NCI-H1092 treated with DMSO at 0.1 percent for 48 hours (cell line): Measurements from ENCODE around the gene TMEM79.

Experiments used
- DNase-seq: peaks from one replicate; lab custom pipeline; 2025; lab: John Stamatoyannopoulos, UW

The TMEM79 gene

DNA sequence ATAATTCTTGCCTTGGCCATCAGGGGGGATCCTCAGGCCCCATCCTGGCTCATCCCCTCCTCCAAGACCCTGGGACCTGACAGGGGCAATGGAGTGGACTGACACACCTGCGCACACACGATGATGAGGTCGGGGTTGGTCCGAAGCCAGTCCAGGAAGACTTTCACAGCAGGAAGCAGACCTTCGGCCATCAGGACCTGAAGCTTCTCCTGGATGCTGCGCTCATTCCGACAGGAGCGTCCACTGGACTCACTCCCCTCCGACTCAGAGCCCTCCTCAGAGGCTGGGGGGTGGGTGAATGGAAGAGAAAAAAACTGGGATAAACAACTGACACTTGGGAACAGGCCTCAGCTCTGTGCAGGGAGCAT, 20.9 kb upstream of the TMEM79 start:
- no peak for DNase-seq

DNA sequence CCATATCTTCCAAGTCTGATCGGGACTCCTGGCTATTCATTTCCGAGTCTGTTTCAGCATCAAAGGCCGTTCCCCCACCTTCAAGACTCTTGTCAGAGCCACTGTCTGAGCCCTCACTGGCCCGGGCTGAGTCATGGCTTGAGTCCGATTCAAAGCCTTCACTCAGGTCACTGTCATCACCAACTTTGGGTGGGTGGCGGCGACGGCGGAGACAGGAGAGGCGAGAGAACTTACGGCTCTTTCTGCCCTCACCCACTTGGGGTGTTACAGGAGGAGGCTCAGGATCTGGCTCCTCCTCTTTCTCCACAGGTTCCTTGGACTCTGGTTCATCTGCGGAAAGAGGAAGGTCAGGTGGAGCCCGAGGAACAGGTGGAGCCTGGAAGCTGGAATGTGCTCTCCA, 18.1 kb upstream of the TMEM79 start:
- no peak for DNase-seq

DNA sequence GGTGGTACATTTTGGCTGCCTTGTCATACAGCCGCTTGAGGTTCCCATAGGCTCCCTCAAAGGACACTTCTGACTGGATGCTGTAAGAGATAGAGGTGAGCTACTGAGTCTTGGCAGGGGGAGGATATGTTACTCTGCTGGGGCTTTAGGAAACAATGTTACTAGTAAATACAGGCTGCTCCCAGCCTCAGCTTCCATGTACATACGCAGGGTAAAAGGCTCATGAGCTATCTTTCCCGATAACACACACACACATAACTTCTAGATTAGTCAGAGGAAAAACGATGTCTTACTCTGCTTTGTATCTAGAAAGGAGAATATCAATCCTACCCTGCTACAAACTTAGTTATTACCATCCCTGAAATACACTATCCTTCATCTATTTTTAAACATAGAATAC, 15.8 kb upstream of the TMEM79 start:
- DNase-seq: no peak

DNA sequence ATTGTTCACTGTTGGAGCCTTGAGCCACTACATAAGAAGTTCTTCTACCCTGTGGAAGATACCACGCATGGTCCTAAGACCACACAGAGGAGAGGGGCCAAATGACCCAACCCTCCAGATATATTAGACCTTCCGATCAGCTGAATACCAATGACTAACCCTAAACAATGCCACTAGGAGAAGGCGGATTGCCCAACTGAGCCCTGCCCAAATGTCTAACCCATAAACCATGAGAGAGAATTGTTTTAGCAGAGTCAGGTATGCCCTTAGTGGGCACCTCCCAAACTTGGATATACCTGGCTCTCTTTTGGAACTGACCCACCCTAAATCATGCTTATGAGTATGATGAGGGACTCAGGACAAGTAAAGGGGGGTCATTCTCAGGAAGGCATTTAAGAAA, 13.8 kb upstream of the TMEM79 start:
- no peak for DNase-seq

DNA sequence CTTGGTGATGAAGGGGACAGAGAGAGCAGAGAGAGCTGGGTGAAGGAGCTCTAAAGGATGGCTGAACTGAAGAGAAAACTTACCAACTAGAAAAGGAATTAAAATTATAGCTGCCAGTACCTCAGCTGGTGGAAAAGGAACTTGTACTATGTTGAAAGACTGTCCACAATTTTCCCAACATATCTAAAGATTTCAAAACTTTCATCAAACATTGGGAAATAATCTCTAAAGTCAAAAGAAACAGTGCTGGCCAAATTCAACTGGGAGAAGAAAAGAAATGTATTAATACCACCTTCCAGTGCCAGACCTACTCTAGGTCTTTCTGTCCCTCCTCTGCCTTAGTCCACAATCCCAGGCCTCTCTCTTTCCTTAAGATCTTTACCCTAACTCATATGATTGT, 7.6 kb upstream of the TMEM79 start:
- DNase-seq: no peak

DNA sequence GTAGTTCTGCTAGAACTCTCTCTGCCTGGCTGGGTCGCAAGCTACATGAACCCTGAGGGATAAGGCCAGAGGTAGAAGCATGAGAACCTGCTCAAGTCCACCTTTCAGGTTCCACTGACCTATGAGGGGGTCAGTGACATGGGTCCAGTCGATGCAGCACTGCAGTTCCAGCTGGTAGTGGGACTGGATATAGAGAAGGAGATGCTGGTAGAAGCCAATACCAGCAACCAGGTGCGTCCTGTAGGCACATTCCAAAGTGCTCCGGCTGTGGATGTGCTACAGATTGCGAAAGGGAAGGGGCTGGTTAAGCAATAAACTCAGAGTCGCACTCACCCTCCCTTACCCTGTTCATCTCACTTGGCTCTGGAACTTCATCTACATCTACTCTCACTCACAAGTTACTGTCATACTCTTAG, 7.2 kb upstream of the TMEM79 start:
- no peak for DNase-seq

DNA sequence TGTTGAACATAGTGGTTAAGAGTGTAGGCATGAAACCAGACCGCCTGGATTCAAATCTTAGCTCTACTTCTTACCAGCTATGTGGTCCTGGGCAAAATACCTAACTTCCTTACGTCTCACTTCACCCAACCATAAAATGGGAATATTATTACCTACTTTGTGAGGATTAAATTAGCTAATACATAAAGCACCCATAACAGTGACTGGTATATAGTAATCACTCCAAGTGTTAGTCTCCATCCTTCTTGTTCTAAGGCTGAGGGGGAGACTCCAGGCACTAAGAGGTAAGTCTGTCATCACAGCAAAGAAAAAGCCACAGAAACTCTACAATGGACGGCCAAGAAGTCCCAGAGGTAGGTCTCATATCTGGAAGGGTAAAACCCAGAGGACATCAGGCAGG, 4.3 kb upstream of the TMEM79 start:
- DNase-seq: no peak

DNA sequence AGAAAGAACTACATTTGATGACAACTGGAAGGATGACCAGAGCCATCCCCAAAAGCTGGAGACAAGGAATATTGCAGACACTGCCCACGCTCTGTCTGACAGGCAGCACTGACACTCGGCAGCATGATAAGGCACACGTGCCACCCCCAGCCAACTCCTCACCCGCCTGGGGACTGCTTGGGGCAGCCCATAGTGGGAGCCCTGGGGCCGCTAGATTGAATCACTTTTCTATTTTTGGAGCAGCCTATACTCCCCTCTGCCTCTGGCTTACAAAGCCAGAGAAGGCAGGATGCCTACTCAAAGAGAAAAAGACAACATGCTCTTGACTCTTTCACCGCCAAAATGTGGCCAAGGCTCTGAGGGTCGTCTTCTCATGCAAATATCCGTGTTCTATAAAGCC, 2.8 kb upstream of the TMEM79 start:
- no peak for DNase-seq

DNA sequence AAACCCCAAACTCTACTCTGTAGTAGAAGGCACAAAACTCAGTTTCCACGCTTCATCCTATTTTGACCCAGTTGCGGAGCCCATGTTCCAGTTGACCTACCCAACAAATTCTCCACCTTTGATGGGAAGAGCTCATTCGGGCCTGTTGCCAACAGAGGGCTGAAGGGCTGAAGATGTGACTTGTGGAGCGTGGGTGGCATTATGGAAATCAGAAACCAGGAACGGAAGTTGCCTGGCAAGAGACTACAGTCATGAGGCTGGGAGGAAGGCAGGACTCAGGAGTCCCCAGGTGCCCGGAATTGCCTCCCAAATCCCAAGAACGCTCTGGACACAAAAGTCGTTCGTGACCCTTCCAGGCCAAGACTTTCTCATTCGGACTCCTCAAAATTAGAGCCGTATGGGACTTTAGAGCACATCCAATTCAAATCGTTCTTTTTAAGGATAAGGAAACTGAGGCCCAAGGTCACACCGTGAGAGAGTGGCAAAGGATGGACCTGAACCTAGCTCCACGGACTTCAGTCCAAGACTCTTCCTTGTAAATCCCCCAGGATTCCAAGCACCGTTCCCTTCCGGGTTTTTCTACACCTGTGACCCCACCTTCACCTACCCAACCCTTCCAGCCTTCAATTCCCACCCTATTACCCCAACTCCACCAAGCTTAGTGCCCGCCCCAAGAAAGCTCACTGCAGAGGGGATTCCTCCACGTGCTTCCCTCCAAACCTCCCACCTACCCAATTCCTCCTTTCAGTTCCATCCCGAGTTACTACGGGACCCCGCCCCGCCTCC, 2.2 kb upstream of the TMEM79 start:
- DNase-seq: no peak

DNA sequence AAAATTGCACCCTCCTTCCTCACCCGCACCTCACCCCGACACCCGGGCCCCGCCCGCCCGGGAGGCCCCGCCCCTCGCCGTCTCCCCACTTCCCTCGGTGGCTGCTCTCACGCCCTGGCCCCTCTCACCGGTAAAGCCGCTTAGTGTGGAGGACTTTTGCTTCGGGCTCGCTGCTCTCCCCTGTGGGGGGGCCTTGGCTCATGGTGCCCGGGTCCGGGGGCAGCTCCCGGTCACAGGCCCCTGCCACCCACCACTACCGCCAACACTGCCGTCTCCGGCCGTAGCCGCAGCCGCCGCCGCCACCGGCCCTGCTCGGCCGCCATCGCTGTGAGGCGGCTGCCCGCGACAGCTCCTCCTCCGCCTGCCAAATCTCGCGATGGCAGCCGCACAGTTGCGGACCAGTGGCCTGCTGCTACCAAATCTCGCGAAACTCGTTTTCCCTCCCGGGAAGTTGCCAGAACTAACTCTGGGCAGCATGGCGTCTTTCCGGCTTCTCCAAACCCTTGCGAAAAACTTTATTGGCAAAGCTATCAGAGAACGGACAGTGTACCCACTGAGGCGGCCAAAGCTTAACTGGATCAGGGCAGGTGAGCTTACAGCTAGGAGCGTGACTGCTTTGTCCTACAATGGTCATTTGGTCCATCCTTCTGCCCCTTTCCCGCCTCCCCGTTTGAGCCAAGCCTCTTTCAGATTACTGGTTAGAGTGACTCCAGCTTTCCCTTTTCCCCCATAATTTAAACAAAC, 1.5 kb upstream of the TMEM79 start, which contains the start of gene SMG5:
Gene SMG5 (minus strand): TSS at position 347 of the 744 bp plus-strand sequence. CDS start 145 bp downstream, at position 202.
- DNase-seq: peak; percentile 99

DNA sequence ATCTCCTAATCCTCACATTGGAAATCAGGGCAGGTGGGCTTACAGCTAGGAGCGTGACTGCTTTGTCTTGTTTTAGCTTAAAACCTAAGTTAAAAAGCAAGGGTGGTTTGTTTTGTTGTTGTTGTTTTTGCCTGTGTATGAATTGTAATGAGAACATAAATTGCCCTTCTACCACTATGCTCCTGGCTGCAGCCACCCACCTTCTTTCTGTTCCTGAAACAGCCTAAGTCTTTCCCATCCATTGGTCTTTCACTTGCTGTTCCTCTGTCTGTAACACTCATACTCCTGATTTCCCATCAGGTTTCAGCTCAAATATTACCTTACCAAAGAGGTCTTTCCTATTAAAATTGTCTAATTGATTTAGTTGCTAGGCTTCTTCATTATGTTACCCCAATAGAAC, 604 bp upstream of the TMEM79 start:
- no peak for DNase-seq

DNA sequence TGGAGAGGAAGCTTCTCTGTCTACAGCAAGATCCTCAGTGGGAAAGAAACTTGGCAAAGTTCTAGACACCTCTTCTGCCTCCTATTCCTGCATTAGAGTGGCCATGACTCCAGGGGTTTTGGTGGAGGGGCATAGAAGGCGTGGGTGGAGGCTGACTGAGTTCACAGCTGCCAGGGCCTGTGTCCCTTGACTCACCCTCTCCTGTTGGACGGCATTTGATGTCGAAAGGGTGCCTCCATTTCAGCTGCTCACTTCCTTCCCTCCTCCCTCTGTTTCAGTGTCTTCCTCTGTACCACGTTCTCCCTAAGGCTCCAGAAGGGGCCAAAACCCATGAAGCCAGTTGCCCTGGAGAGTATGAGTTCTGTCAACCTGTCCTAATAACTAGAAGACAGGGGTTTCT, 632 bp downstream of the TMEM79 start:
- no peak for DNase-seq

DNA sequence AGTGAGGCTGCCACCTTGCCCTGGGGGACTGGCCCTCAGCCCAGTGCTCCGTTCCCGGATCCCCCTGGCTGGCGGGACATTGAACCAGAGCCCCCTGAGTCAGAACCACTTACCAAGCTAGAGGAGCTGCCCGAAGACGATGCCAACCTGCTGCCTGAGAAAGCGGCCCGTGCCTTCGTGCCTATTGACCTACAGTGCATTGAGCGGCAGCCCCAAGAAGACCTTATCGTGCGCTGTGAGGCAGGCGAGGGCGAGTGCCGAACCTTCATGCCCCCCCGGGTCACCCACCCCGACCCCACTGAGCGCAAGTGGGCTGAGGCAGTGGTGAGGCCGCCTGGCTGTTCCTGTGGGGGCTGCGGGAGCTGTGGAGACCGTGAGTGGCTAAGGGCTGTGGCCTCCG, 1.3 kb downstream of the TMEM79 start:
- no peak for DNase-seq

DNA sequence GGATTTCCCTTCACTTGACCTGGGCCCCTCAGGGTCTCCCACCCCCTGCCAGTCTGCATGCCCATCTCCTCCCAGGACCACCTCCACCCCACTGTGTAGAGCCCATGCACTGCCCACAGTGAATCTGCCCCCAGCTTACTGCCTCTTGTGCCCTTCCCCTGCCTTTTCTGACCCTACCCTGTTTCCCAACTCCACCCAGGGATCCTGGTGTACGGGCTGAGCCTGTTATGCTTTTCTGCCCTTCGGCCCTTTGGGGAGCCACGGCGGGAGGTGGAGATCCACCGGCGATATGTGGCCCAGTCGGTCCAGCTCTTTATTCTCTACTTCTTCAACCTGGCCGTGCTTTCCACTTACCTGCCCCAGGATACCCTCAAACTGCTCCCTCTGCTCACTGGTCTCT, 1.9 kb downstream of the TMEM79 start:
- DNase-seq: no peak

DNA sequence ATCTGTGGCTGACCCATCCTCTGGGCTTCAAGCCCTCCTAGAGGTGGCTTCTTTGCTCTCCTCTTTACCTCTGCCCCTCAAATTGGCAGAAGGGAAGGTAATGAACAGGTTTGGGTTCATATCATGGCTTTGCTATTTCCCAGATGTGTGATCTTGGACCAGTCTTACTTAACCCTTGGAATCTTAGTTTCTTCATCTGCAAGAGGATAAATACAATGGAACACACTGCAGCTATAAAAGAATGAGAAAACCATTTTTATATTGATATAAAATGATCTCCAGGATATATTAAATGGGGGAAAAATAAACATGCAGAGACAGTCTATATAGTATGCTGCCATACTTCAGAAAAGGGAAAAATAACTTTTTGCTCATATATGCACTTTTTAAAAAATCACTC, 5.7 kb downstream of the TMEM79 start:
- DNase-seq: no peak

DNA sequence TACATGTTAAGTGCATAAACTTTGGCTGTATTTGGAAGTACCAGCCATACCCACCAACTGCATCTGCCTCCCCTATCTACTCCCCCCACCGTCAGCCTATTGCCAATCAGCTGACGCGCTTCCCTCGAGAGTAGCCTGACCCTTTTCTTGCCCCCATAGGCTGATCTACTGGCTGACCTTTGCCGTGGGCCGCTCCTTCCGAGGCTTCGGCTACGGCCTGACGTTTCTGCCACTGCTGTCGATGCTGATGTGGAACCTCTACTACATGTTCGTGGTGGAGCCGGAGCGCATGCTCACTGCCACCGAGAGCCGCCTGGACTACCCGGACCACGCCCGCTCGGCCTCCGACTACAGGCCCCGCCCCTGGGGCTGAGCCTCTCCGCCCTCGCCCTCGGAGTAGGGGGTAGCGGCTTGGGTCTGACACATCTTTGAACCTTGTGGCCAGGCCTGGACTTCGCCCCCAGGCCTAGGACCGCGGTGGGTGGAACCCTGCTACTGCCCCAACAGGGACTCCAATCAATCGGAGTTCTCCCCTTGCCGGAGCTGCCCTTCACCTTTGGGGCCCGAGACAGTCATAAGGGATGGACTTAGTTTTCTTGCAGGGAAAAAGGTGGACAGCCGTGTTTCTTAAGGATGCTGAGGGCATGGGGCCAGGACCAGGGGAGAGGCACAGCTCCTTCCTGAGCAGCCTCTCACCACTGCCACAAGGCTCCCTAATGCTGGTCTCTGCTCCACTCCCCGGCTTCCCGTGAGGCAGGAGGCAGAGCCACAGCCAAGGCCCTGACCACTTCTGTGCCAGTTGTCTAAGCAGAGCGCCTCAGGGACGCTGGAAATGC, 7.3 kb downstream of the TMEM79 start:
- DNase-seq: no peak

DNA sequence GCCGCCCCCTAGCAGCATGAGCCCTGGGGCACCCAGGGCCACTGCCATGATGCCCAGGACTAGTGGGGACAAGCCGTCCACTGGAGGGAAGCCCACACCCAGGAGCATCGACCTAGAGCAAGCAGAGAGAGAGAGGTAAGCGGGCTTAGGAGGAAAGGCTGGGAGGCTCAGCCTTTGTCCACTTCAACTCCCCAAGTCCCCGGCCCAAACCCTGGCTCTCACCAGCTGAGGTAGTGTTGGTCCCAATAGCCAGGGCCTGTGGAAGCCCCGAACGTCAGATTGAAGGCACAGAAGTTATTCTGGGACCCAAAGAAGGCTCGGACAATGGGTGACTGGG, 8.9 kb downstream of the TMEM79 start:
- DNase-seq: no peak

DNA sequence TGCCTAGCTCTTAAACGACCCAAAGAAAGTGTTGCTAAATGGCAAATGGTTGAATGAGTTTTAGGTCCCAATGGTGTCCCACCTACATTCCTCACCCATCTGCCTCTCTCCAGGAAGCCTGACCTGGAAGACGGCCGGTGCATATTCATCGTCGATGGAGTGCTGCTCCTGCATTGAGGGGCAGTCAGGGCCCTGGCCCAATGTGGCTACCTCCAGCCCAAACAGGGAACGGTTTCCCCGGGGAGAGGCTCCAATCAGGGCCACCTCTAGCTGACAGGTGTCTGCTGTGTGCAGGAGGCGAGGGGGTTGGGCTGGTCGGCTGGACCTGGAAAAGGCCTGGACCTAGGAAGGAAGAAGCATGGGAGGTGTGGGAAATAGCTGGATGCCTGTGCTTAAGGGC, 9.8 kb downstream of the TMEM79 start:
- DNase-seq: no peak

DNA sequence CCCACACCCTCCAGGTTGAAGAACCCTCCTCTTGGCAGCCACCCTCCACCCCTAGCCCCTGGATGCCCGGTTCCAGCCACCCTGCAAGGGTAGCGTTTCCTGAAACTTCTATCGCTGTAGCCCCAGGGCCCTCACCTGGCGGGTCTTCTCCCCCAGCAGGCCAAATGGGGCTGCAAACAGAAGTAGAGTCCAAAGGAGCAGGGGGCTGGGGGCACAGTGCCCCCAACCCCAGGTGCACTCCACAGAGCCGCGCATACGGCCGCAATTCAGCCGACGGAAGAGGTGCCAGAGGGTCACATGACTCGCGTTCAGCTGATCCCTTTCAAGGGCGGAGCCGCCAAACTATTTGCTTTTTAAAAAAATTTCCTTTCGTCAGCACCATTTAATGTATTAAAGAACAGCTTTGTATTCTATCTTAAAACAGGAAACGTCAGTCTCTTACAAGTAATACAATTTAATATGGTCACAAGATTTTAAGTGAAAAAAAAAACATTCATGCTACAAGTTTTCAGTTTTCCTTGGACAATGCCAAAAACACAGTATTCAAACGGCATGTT, 11.3 kb downstream of the TMEM79 start, which contains the start of gene GLMP:
Gene GLMP (minus strand): TSS at position 289 of the 557 bp plus-strand sequence. CDS start 34 bp downstream, at position 255.
- peak; percentile 23 for DNase-seq

DNA sequence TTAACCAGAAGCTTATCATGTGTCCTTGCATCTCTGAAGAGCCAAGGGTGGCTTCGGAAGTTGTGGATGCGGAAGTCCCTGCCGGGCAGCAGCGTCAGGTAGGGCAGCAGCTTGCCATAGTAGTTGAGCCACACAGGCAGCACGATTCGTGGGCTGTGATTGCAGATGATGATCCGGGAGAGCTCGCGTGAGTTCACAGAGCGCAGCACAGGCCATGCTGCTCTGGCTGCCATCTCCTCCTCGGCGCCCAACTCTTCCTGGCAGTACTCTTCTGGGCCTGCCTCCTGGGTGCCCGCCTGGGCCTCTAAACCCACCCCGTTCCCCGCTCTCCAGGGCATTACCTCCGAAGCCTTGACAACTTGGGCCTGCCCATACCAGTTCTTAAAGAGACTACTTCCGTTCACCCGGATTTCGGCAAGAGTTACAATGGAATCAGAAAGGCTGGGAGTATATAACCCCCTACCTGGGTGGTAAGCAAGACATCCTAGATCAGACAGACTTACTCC, 14.8 kb downstream of the TMEM79 start, which contains the start of gene VHLL:
Gene VHLL (minus strand): TSS at position 456 of the 506 bp plus-strand sequence. CDS start 118 bp downstream, at position 338.
- no peak for DNase-seq

DNA sequence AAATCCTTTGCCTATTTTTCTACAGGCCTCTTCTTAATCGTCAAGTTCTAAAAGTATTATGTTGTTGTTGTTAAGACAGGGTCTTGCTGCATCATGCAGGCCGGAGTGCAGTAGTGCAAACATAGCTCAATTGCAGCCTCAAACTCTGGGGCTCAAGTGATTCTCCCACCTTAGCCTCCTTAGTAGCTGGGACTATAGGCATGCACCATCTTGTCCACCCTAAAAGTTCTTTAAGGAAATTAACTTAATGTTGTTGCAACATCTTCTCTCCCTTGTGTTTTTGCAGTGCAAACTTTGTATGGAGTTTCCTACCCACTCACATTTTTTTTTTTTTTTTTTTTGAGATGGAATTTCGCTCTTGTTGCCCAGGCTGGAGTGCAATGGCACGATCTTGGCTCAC, 19.1 kb downstream of the TMEM79 start:
- DNase-seq: no peak

DNA sequence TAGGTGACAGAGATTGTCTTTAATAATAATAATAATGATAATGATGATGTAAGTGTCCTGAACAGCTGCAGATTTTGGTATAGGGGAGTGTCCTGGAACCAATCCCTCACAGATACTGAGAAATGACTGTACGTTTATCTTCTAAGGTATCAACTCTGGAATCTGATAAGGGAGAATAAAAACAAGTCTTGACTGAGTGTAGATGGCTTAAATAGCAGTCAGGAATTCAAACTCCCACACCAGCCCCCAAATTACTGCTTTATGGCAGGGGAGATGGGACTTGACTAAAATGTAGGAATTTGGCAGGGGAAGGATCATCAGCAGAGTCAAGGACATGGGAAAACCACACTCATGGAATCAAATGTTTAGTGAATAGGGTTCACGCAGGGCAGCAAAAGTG, 21.1 kb downstream of the TMEM79 start:
- DNase-seq: no peak
